ENCODE measurements around the gene THRAP3. TPM values are rescaled to one million over a fixed set of nuclear protein-coding genes. Genes with fewer than 3 reads are reported as not detected.

Gene THRAP3
- total and polyA plus RNA-seq, 9 of the 15 experiments (the other 6 are each of a cell fraction or from before 2014, with no cell fraction given), result 66.2 to 135 (median 113) TPM

DNA sequence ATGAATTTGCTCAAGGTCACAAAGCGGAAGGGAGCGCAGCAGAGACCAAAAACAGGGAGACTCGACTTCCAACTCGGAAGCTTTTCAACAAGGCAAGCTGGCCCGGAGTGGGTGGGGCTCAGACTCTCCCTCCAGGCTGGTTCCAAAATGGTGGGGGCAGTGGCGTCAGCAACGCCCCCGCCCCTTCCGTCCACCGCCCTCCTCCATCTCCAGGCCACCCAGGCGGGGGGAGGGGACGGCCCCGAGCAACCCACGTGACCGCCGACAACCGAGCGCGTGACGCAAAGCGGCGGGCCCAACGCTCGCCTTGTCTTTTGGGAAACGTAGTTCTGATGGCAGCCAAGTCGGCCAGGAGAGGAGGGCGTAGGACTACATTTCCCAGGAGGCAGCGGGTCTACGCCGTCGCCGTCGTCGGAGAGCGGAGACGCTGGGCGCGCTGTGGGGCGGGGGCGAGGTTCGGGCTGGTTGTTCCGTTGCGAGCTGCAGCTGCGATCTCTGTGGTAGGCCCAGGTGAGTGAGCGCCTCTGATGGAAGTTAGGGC lies at the start of gene THRAP3 (continued):
- TF ChIP-seq, protein P1, sequence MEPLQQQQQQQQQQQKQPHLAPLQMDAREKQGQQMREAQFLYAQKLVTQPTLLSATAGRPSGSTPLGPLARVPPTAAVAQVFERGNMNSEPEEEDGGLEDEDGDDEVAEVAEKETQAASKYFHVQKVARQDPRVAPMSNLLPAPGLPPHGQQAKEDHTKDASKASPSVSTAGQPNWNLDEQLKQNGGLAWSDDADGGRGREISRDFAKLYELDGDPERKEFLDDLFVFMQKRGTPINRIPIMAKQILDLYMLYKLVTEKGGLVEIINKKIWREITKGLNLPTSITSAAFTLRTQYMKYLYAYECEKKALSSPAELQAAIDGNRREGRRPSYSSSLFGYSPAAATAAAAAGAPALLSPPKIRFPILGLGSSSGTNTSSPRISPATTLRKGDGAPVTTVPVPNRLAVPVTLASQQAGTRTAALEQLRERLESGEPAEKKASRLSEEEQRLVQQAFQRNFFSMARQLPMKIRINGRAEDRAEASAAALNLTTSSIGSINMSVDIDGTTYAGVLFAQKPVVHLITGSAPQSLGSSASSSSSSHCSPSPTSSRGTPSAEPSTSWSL (CRISPR knock-in tag; IDR thresholded peaks at IDR 0.05; ENCODE audit: borderline replicate concordance), result no peak
- TF ChIP-seq RAD21 (CRISPR knock-in tag; conservative IDR thresholded peaks at IDR 0.05 in 1 of 2, IDR thresholded peaks at IDR 0.05 in 1 of 2), result no peak
- 0 out of 2 replicates have a peak, but pooled peaks have one; percentile 33 for TF ChIP-seq RHOXF2B (CRISPR knock-in tag; conservative IDR thresholded peaks at IDR 0.05)
- no peak for TF ChIP-seq GATAD2A (IDR thresholded peaks at IDR 0.05)
- TF ChIP-seq JUND (IDR thresholded peaks at IDR 0.05; ENCODE audit: borderline replicate concordance, low read depth, low read length), result peak; percentile 82; the same call in 1 of the 2 replicates
- TF ChIP-seq JUND (tag; IDR thresholded peaks at IDR 0.05; ENCODE audit: borderline replicate concordance, low read depth, low read length), result peak; percentile 70; the same call in 1 of the 3 replicates
- TF ChIP-seq ZNF75A (CRISPR knock-in tag; IDR thresholded peaks at IDR 0.05), result no peak
- TF ChIP-seq POLR3G (IDR thresholded peaks at IDR 0.05; ENCODE audit: extremely low read depth, insufficient read length, insufficient replicate concordance), result no peak
- peak; percentile 80 for TF ChIP-seq NR2C1 (IDR thresholded peaks at IDR 0.05)
- peak; percentile 49; the same call in 1 of the 2 replicates for TF ChIP-seq NR2C1 (tag; IDR thresholded peaks at IDR 0.05)
- no peak for TF ChIP-seq NR3C1 (CRISPR knock-in tag; IDR thresholded peaks at IDR 0.05)
- no peak for TF ChIP-seq GTF2B (IDR thresholded peaks at IDR 0.05; ENCODE audit: extremely low read depth, insufficient read length)
- TF ChIP-seq KLF6 (CRISPR knock-in tag; IDR thresholded peaks at IDR 0.05; ENCODE audit: borderline replicate concordance), result peak; percentile 10; the same call in 1 of the 2 replicates
- no peak for TF ChIP-seq ZNF57 (CRISPR knock-in tag; IDR thresholded peaks at IDR 0.05)
- TF ChIP-seq CREM (IDR thresholded peaks at IDR 0.05; ENCODE audit: low read depth), result peak; percentile 99
- no peak for TF ChIP-seq RBM25 (IDR thresholded peaks at IDR 0.05; ENCODE audit: low read depth, low read length, severe bottlenecking)
- TF ChIP-seq ZBTB12 (CRISPR knock-in tag; IDR thresholded peaks at IDR 0.05), result peak; percentile 95
- TF ChIP-seq FOXO4 (CRISPR knock-in tag; IDR thresholded peaks at IDR 0.05), result no peak
- TF ChIP-seq GTF2A2 (tag; IDR thresholded peaks at IDR 0.05), result no peak

All from K562 (cell line).